ENCODE measurements around the gene EPB41L4B.
A peak's percentile ranks its signal among the peaks of the same experiment; 100 is the strongest.
"Not testable (repeated sequence)": the region's sequence is repeated elsewhere in the genome, so short reads cannot be mapped to it uniquely, and the experiment has no call there.

EPB41L4B gene

DNA sequence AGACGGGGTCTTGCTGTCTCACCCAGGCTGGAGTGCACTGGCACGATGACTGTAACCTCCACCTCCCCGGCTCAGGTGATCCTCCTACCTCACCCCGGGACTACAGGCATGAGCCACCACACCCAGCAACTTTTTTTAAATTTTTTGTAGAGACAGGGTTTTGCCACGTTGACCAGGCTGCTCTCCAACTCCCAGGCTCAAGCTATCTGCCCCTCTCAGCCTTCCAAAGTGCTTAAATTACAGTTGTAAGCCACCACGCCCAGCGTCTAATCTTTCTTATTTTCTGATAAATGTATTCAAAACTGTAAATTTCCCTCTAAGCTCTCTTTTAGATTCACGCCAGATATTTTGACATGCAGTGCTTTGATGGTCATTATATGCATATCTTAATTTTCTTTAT lies 164.2 kb downstream of the EPB41L4B start:
- DNase-seq = no peak

DNA sequence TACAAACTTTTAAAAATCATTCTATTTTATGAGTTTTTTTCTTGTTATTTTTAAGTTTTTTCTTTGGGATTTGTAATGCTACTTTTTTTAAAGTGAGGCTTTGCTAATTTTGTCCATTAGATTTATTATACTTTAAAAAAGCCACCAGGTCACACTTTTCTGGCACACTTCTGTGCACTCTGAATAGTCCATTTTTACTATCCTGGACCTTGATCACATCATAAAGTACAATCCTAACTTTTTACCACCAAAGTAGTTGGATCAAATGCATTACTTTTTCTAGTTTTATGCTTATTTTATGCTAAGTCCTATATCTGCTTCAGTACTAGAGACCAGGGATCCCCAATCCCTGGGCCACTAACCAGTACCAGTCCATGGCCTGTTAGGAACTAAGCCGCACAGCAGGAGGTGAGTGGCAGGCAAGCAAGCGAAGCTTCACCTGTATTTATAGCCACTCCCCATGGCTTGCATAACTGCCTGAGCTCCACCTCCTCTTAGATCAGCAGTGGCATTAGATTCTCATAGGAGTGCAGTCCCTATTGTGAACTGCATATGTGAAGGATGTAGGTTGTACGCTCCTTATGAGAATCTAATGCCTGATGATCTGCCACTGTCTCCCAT lies 169.8 kb downstream of the EPB41L4B start:
- DNase-seq = no peak

DNA sequence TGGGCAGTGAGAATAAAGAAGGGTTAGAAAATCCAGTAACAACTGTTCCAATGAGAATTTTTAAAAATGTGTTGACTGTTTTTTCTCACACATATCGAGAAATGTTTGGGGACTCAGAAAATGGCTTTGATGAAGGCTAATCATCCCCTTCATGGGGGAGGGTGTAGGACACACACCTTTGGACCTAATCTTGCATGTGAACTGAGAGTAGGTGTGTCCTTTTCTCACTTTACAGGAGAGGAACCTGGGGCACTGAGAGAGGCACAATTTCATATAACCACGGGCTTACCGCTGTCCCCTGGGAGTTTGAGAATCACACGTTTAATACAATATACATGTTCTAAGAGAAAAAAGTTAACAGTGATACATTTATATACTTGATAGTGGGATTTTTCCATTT lies 171.1 kb downstream of the EPB41L4B start:
- no peak for DNase-seq

DNA sequence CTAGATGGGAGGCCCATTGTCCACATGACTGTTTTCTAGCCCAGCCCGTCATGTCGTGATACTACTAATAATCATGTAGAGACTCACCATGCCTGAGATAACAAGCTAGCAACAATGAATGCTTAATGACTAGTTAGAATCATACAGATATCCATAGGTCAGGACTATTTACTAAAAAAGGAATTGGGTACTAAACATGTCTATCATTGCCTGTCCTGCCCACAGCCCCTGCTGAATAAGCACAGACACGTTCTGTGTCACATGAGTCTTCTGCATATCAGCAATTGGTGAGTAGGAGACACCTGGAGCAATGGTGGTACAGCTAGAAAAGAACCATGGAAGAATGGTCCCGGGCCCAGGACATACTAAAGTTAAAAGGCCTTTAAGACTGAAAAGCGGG lies 171.8 kb downstream of the EPB41L4B start:
- DNase-seq = no peak

DNA sequence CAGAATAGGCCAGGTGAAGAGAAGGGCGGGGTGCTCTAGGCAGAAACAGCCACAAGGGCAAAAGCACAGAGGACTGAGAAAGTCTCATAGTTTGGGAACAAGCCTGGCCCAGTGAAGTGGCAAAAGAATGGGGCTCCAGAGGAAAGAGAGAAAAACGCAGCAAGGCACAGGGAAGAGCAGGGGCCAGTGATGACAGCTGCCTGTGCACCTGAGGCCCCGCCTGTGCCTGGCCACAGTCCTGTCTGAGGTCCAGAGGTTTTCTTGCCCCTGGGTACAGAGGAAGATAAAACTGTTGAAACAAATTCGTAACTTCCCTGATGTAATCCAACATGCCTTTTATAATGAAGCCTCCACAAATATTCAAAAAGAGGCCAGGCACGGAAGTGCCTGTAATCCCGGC lies 175.8 kb downstream of the EPB41L4B start:
- DNase-seq = no peak

DNA sequence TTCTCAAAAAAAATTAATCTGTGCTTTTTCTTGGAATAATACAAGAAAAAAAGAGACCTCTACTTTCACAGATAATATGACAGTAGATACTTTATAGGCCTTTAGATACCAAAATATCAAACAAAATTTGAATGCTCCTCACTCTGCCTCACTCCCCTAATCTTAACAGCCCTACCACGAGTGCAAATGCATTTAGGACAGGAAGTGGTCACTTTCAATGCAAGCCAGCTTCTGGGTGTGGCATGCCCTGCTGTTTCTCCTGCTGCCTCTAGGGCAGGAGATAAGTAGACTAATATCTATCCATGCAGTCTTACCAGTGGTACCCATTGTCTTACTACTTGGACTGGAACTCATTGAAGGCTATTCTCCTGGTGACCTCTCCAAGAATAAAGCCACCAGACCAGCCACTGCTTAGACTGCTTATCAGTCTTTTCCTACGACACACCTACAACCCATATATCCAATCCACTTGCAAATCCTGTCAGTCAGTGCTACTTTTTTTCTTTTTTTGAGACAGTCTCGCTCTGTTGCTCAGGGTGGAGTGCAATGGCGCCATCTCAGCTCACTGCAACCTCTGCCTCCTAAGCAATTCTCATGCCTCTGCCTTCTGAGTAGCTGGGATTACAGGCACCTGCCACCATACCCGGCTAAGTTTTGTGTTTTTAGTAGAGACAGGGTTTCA lies 176.8 kb downstream of the EPB41L4B start:
- DNase-seq = peak; percentile 34

DNA sequence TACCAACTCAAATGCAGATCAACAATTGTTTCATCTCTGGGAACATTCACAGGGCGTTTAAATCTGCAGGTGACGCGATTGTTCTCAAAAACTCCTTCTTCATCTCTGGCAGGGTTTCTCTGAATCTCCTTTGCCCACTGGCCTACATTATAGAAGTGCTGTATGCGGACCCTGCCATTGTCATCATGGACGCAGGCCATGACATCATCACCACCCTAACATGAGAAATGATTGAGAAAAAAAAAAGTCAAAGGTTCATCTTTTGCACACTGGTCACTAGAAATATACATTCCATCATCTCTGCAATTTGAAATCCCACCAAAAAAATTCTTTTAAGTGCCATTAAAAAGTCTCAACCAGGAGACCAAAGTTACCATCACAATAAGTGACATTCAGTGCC lies 179.5 kb downstream of the EPB41L4B start:
- DNase-seq = no peak

DNA sequence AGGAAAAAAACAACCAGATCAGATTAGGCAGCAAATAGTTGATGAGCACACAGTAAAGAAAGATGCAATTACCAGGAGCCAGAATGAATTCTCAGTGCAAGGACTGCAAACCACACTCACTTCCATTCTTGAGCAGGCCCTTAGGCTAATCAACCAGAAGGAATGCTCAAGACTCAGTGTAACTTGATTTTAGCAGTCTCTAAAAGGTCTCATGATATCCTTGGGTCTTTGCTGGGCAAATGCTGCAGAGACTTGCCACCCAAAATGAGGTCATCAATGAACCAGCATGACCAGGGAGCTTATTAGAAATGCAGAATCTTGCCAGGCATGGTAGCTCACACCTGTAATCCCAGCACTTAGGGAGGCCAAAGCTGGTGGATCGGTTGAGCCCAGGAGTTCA lies 181.0 kb downstream of the EPB41L4B start:
- DNase-seq = no peak

DNA sequence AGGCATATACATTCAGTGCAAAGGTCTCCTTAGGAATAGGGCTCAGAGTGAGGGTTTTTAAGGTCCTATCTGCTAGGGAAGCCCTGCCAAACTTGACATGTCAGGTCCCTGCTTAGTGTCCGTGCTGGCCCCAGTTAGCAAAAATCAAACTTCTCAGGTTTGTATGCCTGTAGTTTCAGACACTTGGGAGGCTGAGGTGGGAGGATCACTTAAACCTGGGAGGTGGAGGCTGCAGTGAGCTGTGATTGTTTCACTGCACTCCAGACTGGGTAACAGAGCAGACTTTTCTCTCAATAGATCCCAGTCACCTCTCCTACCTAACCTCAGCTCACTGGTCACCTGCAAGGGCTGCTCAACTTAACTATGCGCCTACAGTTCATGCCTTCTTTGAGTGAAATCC lies 182.4 kb downstream of the EPB41L4B start:
- no peak for DNase-seq

DNA sequence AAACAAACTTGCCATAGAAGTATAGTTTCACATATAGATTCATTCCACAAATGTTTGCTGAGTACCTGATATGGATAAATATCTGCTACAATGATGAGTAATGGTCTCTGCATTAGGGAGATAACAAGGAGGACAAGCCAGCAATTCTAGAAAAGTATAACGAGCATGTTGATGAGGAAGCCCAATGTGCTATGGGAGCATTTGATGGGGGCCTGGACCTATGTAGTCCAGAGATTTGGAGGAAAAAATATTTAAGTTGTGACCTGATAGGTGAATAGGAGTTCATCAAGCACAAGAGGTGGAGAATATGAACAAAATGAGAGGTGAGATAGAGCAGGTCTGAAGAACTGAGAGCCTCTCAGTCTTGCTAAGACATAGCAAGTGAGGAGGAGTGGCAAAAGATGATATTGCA lies 186.7 kb downstream of the EPB41L4B start:
- no peak for DNase-seq

DNA sequence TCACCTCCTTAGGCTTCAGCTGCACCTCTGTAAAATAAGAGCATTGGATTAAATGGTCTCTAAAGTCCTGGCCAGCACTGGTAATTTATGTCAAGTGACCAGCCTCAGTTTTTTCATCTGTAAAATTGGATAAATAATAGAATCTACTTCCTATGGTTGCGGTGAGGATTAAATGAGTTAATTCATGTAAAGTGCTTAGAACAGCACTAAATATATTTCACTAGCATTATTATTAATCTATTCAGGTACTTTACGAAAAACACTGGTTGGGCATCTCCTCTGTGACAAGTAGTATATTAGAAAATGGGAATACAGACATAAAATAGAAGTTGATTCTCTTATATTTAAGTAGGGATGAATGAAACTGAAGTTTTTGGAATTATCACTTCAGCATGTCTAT lies 187.3 kb downstream of the EPB41L4B start:
- DNase-seq = no peak

DNA sequence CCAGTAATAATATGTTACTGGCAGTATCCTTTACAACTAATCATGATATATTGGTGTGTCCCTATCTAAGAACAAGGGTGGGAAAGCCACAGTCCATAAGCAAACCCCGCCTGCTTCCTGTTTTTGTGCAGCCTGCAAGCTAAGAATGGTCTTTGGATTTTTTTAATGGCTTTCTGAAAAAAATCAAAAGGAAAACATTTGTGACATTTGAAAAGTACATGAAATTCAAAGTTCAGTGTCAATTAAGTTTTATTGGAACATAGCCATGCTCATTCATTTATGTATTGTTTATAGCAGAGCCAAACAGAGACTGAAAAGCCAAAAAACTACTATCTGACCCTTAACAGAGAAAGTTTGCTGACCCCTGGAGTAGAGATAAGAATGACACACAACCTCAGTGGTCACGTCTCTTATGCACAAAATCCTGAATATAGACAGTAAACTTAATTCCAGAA lies 188.3 kb downstream of the EPB41L4B start:
- DNase-seq = no peak

DNA sequence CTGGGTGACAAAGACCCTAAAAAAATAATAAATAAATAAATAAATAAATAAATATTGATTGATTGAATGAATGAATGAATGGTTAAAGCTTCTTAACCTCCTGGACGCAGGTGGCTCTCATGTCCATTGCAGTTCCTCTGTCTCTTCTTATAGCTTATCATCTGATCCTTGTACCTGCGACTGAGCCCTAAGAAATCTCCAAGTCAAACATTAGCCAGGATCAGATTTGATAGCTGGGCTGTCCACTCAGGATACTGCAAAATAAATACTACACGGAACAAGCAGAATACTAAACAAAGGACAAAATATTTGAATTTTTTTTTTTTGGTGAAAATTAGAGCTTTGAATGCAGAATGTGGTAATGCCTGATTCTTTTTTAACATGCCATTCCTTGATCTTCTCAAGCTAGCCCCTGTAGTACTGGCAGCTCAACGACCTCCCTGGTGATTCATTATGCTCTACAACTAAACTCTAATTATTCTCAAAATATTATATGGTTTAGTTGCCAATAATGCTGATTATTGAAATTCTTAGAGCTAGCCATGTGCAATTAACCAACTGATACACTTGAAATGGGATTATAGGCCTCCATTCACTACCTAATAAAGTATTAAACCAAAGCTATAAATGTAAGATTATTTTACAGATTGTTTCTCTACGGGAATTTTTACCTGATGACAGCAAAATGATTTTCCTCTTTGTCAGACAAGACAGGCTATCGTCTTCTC lies 191.2 kb downstream of the EPB41L4B start:
- DNase-seq = no peak

DNA sequence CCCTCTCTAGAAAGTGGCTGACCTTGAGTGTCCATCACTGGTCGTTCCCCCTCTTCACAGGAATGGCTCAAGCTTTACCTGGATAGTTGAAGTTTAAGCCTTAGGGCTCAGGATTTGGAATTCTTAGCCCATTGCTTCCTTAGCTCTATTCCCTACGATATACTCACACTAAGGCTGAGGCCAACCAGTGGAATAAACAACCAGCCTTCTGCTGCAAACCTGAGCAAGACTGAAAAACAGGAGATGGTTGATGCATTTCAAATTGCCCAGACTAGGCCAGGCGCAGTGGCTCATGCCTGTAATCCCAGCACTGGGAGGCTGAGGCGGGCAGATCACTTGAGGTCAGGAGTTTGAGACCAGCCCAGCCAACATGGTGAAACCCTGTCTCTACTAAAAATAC lies 194.2 kb downstream of the EPB41L4B start:
- not testable (repeated sequence) for DNase-seq

DNA sequence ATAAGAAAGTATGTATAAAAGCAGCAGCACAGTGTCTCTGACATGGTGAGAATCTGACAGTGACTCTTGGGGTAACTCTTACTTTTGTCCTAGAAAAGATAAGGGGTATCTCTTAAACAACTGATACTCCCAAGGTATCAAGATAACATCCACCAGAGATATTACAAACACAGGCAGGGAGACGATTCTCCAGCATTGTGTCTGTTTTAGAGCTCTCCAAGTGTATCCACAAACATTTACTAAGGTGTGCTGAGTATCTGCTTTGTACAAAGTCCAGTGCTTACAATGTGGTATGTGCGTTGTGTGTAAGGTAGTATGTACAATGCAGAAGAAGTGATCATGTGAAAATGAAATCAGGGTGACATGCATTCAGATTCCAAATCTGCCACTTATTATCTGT lies 196.7 kb downstream of the EPB41L4B start:
- no peak for DNase-seq

DNA sequence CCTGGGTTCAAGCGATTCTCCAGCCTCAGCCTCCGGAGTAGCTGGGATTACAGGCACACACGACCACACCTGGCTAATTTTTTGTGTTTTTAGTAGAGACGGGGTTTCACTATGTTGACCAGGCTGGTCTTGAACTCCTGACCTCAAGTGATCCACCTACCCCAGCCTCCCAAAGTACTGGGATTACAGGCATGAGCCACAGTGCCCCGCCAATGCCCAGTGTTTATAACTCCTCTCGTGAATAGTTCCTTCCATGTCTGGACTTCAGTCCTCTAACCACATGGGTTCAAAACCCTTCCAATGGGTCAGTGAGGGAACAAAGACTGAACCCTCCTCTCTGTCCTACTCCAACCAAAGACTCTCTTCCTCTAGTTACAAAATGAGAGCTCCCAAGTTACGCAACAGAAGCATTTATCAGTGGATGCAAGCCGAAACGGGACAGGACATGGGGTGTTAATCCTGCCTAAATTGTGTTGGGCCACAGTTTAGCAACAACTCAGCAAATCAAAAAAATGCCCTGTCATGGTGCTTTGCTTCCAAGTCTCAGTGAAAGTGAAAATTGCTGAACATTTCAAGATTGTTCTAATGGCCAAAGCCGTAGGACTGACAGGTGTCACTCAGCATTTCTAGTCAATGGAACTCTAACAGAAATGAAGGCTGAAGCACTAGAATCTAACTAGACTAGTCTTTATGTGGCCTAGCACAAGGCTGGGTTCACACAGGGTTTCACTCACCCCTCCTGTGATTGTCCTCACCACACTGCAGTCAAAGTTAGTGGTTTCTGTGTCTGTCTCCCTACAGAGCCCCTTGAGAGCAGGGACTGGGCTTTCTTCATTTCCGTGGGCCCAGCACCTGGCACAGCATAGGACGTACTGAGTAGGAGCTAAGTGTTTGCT lies 197.9 kb downstream of the EPB41L4B start:
- DNase-seq = peak; percentile 43

All from suppressor macrophage treated with lipopolysaccharide for 4 hours (primary cell).